A673 (cell line): ENCODE results near the gene PDGFRA. TPM values are rescaled to one million over a fixed set of nuclear protein-coding genes. Genes with fewer than 3 reads are reported as not detected.
"Not testable (repeated sequence)": the region's sequence is repeated elsewhere in the genome, so short reads cannot be mapped to it uniquely, and the experiment has no call there.

ENCODE experiments used
- BruUV-seq: library from RNA; stranded (reverse); fragments of 400-500 nt; replicated peaks from 2 replicates; lab custom pipeline; 2021; lab: Mats Ljungman, UMichigan
- CTCF ChIA-PET: fragments of 300-600 bp; sonication (Branson Sonifier 250); formaldehyde crosslinking; loops from one replicate; lab custom pipeline; 2022; ENCODE audit warnings: antibody characterized with exemption; lab: Charles Lee
- POLR2A ChIA-PET: fragments of 300-600 bp; sonication (Branson Sonifier 250); formaldehyde crosslinking; loops from one replicate; lab custom pipeline; 2022; ENCODE audit warnings: antibody characterized with exemption; ENCODE audit not compliant: low non-redundant PET; lab: Charles Lee
- DNase-seq: peaks from one replicate; pipeline ENCODE4 v3.0.0-alpha.2; 2015; ENCODE audit warnings: low spot score
- H3K27ac ChIP-seq: fragments of 200-600 bp; sonication (generic); 2 replicates; pipeline ENCODE4 v1.5.1; 2016; ENCODE audit warnings: mixed run types, low read depth, mild to moderate bottlenecking, mixed read lengths, antibody characterized with exemption, low read length; ENCODE audit not compliant: poor library complexity, severe bottlenecking
- H3K27me3 ChIP-seq: fragments of 200-600 bp; sonication (generic); replicated peaks from 2 replicates; pipeline ENCODE4 v1.6.1; 2017; ENCODE audit warnings: mixed run types, low read depth, mild to moderate bottlenecking, mixed read lengths, antibody characterized with exemption, low read length; ENCODE audit not compliant: insufficient read depth, poor library complexity
- H3K36me3 ChIP-seq: fragments of 200-600 bp; sonication (generic); 2 replicates; pipeline ENCODE4 v1.6.1; 2016; ENCODE audit warnings: mixed run types, mild to moderate bottlenecking, mixed read lengths, antibody characterized with exemption, low read length; ENCODE audit not compliant: insufficient read depth, poor library complexity, severe bottlenecking
- H3K4me1 ChIP-seq: fragments of 200-600 bp; sonication (generic); 2 replicates; pipeline ENCODE4 v1.6.1; 2017; ENCODE audit warnings: mixed run types, mild to moderate bottlenecking, mixed read lengths, antibody characterized with exemption, low read length; ENCODE audit not compliant: insufficient read depth, poor library complexity, severe bottlenecking
- H3K4me3 ChIP-seq: fragments of 200-600 bp; sonication (generic); 2 replicates; pipeline ENCODE4 v1.5.1; 2016; ENCODE audit warnings: low read depth, mixed run types, mild to moderate bottlenecking, mixed read lengths, low read length; ENCODE audit not compliant: poor library complexity, severe bottlenecking
- H3K9me3 ChIP-seq: fragments of 200-600 bp; sonication (generic); 2 replicates; pipeline ENCODE4 v1.6.1; 2016; ENCODE audit warnings: mixed run types, low read depth, mild to moderate bottlenecking, mixed read lengths, antibody characterized with exemption, low read length; ENCODE audit not compliant: poor library complexity, severe bottlenecking
- CTCF ChIP-seq: fragments of 300-800, 200-600 bp; sonication (generic); conservative IDR thresholded peaks from 2 replicates; pipeline ENCODE4 v1.5.1; 2017; ENCODE audit warnings: low read depth, mild to moderate bottlenecking, antibody characterized with exemption, low read length, moderate library complexity, mixed read lengths
- EZH2 ChIP-seq: fragments of 200-600 bp; sonication (generic); IDR thresholded peaks from 2 replicates; pipeline ENCODE4 v1.6.1; 2017; ENCODE audit warnings: borderline replicate concordance, low read depth, mild to moderate bottlenecking, mixed read lengths, antibody characterized with exemption, low read length; ENCODE audit not compliant: poor library complexity, severe bottlenecking
- intact Hi-C: fragments of 100-400 bp; cut with micrococcal nuclease; formaldehyde crosslinking; loops from one replicate; pipeline ENCODE4 v1.10.0; 2022; ENCODE audit not compliant: unreplicated experiment
- total RNA-seq: library from RNA; stranded (reverse); gene quantifications from 2 replicates; pipeline ENCODE4 v1.2.3, GENCODE V29; 2021

PDGFRA gene
- total RNA-seq, 1 experiment from 2014 or later = 0.24 TPM

GRCh38 chr4:54237770-54238169 is 8.7 kb downstream of the PDGFRA start:
- intact Hi-C loops = loop anchor here (10.0 kb wide), 4 partner anchors 1253 to 2003 kb away; no protein-coding TSS in a partner anchor
- no peak overlapping the region for H3K27ac ChIP-seq
- no peak overlapping the region for H3K4me3 ChIP-seq
- ChIA-PET POLR2A (no interaction called here), CTCF (no interaction called here)
- H3K27me3 ChIP-seq = no peaks in the 10 kb centered on the region
- no peaks in the 10 kb centered on the region for H3K4me1 ChIP-seq
- peaks cover 9% of the 10 kb centered on the region for H3K9me3 ChIP-seq
- no peaks in the 10 kb centered on the region for H3K36me3 ChIP-seq
- no peak for DNase-seq
- BruUV-seq = no TSS peak
- TF ChIP-seq EZH2 (no peak), CTCF (no peak)

DNA sequence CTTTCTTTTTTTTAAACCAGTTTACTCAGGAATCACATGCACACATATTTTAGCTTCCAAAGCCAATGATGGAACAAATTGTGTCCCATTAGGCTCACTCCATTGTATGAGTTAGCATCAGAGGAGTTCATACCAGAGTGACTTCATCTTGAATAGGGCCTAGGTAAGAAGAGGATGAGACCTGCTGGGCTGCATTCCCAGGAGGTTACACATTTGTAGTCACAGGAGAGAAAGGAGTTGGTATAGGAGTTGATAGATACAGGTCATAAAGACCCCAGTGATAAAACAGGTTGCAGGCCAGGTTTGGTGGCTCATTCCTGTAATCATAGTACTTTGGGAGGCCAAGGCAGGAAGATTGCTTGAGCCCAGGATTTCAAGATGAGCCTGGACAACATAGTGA is 9.3 kb downstream of the PDGFRA start:
- Histone ChIP-seq H3K27me3 (no peaks in the 10 kb centered on the region), H3K4me1 (no peaks in the 10 kb centered on the region), H3K4me3 (no peak overlapping the region), H3K27ac (no peak overlapping the region), H3K9me3 (peaks cover 9% of the 10 kb centered on the region), H3K36me3 (no peaks in the 10 kb centered on the region)
- POLR2A ChIA-PET = no interaction called here
- BruUV-seq = no TSS peak
- no peak for TF ChIP-seq EZH2
- TF ChIP-seq CTCF = no peak
- intact Hi-C loops = loop anchor here (10.0 kb wide), 4 partner anchors 1254 to 2004 kb away; no protein-coding TSS in a partner anchor
- CTCF ChIA-PET = no interaction called here
- DNase-seq = no peak

DNA sequence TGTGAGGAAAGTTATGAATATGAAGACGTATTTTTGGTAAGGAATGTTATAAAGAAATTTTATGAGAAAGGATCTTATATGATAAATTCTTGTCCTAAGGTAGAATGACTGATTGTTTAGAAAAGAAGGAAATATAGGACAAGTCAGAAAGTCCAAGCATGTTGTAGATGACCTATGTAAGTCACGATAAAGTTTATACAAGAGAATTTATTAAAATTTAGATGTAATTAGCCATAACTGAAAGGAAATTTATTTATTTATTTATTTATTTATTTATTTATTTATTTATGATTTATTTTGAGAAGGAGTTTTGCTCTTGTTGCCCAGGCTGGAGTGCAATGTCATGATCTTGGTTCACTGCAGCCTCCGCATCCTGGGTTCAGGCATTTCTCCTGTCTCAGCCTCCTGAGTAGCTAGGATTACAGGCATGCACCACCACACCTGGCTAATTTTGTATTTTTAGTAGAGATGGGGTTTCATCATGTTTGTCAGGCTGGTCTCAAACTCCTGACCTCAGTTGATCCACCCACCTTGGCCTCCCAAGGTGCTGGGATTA is 12.3 kb downstream of the PDGFRA start:
- DNase-seq, H3K27ac ChIP-seq, H3K4me3 ChIP-seq, BruUV-seq, H3K4me1 ChIP-seq, H3K9me3 ChIP-seq, POLR2A ChIA-PET, H3K36me3 ChIP-seq, CTCF ChIA-PET, H3K27me3 ChIP-seq, intact Hi-C loops: not testable (repeated sequence)

DNA sequence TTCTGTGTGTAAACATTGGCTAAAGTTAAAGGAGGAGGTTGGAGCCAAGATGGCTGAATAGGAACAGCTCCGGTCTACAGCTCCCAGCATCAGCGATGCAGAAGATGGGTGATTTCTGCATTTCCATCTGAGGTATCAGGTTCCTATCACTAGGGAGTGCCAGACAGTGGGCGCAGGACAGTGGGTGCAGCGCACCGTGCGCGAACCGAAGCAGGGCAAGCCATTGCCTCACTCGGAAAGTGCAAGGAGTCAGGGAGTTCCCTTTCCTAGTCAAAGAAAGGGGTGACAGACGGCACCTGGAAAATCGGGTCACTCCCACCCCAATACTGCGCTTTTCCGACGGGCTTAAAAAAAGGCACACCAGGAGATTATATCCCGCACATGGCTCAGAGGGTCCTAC is 14.4 kb downstream of the PDGFRA start:
- H3K9me3 ChIP-seq, intact Hi-C loops, POLR2A ChIA-PET, CTCF ChIA-PET, H3K4me3 ChIP-seq, DNase-seq, H3K36me3 ChIP-seq, H3K4me1 ChIP-seq, H3K27ac ChIP-seq, BruUV-seq, H3K27me3 ChIP-seq: not testable (repeated sequence)

DNA sequence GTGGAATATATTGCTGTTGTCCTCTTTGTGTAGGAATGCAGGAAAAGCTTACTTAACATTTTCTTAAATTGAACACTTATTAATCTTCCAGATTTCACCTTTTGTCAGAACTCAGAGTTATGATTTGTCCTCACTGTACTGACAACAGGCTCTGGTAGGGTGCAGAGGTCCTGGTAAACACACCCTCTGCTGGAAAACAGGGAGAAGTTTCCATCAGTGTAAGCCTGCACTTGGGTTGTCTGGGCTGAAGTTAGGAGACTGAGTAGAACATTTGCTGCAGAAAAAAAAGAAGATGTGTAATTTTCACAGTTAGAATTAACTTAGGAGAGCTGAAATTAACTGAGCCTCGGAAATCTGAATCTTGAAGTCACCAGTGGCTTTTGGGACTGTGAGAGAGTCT is 23.2 kb downstream of the PDGFRA start:
- DNase-seq, H3K36me3 ChIP-seq, H3K27me3 ChIP-seq, BruUV-seq, H3K4me1 ChIP-seq, CTCF ChIA-PET, H3K27ac ChIP-seq, intact Hi-C loops, H3K4me3 ChIP-seq, POLR2A ChIA-PET, H3K9me3 ChIP-seq: not testable (repeated sequence)
